Left kidney (tissue), 2 donors: ENCODE data around the gene HCN3. TPM values are rescaled to one million over a fixed set of nuclear protein-coding genes. Genes with fewer than 3 reads are reported as not detected.
"Not testable (repeated sequence)": the region's sequence is repeated elsewhere in the genome, so short reads cannot be mapped to it uniquely, and the experiment has no call there.

Experiments
- DNase-seq: peaks from one replicate; pipeline ENCODE4 v3.0.0-alpha.2; 2013
- polyA plus RNA-seq: library from polyadenylated mRNA; unstranded; fragments of 120-200 nt; gene quantifications from one replicate; pipeline ENCODE4 v1.2.1, GENCODE V29; 2013; ENCODE audit not compliant: insufficient read length

HCN3 gene
- polyA plus RNA-seq, 1 donor, result 13.9 TPM

DNA sequence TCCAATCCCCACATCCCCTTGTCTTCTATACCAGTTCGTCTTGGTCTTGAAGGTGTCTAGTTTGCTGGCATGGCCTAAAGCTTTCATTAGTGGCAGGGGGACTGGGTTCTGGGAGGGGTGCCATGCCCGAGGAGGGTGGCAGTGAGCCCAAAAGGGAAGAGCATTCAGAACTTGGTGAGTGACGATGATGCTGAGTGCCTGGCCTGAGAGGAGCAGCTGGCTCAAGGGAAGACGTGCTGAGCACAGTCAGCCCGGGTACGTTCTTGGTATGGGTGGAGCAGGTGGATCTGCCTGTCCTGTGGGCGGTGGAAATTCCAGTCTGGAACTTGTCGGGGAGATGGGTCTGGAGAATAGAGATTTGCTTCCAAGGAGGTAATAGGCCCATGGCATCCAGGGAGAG, 36.0 kb downstream of the HCN3 start:
- no peak for DNase-seq

GRCh38 chr1:155316922-155317321, 39.7 kb downstream of the HCN3 start:
- DNase-seq, result no peak

DNA sequence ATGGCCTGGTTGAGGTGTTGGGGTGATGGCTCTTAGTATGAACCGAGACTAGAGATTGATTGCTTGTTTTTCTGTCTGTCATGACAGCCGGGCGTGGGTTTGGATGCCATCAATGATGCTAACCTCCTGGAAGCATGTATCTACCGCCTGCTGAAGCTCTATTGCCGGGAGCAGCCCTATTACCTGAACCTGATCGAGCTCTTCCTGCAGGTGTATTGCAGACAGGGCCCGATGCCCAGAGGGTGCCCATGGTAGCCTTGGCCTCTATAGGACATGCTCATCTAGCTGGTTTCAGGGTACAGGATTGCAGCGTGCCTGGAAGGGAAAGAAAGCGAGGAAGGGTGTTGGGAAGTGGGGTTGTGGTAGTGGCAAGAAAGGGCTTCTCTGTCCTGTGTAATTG, 40.8 kb downstream of the HCN3 start:
- no peak for DNase-seq

GRCh38 chr1:155319536-155319935, 42.3 kb downstream of the HCN3 start:
- DNase-seq, result no peak

DNA sequence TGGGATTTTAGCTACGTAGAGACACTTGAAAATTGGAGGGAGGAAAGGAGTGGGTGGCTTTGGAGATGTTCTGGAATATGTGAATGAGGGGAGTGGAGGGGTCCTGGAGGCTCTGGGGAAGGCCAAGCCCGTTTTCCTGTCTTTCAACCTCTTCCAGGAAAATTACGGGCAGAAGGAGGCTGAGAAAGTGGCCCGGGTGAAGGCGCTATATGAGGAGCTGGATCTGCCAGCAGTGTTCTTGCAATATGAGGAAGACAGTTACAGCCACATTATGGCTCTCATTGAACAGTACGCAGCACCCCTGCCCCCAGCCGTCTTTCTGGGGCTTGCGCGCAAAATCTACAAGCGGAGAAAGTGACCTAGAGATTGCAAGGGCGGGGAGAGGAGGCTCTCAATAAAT, 43.0 kb downstream of the HCN3 start:
- DNase-seq, result no peak

GRCh38 chr1:155320661-155321617, 43.7 kb downstream of the HCN3 start, which contains the start of gene RUSC1:
Gene RUSC1, plus strand, starts transcription at chr1:155320894. Its CDS starts 880 bp downstream, at chr1:155321774.
- peak; percentile 77 for DNase-seq

GRCh38 chr1:155321639-155322503, 44.6 kb downstream of the HCN3 start:
- no peak for DNase-seq

DNA sequence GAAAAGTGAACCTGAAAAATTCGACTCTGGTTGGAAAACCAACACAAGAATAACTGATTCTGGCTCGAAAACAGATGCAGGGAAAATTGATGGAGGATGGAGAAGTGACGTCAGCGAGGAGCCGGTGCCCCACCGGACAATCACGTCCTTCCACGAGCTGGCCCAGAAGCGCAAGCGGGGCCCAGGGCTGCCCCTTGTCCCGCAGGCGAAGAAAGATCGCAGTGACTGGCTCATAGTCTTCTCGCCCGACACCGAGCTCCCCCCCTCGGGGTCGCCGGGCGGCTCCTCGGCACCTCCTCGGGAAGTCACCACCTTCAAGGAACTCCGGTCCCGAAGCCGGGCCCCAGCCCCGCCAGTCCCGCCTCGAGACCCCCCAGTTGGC, 45.3 kb downstream of the HCN3 start:
- peak; percentile 14 for DNase-seq

DNA sequence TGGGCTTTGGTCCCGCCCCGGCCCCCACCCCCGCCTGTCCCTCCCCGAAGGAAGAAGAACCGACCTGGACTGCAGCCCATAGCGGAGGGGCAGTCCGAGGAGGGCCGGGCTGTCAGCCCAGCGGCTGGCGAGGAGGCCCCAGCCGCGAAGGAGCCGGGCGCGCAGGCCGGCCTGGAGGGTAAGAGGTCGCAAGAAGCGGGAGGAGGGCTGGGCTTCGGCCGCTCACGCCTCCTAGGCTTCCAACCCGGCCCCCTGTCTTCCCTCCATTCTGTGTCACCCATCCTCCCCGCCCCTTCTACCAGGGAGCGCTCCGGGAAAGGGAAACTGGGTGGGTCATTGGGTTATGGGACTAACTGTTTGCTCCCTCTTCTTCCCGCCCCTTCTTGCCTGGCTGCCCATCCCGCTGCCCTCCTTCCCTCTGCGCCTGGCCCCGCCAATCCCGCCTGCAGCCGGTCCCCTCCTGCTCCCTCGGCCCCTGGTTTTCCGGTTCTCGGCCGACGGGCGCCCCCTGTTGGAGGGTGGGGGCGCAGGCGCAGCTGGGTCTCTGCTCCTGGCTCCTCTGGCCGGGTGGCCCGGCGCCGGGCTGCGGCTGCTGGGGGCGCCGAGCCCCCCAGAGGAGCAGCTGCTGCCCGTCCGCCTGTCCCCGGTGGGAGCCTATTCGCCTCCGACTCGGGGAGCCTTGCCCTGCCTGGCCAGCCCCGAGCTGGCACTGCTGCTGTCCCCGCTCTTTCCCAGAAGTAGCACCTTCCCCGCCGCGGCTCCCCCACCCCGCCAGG, 45.9 kb downstream of the HCN3 start:
- peak; percentile 89 for DNase-seq

GRCh38 chr1:155323729-155324036, 46.4 kb downstream of the HCN3 start:
- peak; percentile 81 for DNase-seq

- peak; percentile 89 for DNase-seq
Measured at GRCh38 chr1:155324037-155324716, 46.9 kb downstream of the HCN3 start.

GRCh38 chr1:155324717-155325602, 47.7 kb downstream of the HCN3 start:
- DNase-seq, result peak; percentile 47

DNA sequence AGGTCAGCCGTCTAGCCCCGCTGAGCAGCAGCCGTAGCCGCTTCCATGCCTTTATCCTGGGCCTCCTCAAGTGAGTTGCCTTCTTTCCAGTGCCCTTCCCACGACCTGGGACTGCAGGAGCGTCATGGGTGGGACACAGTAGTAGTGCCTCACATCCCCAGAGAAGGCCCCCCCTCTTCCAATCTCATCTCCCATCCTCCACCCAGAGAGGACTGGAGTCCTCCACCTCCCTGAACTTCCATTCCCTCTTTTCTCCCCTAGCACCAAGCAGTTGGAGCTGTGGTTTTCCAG, 48.3 kb downstream of the HCN3 start:
- no peak for DNase-seq

DNA sequence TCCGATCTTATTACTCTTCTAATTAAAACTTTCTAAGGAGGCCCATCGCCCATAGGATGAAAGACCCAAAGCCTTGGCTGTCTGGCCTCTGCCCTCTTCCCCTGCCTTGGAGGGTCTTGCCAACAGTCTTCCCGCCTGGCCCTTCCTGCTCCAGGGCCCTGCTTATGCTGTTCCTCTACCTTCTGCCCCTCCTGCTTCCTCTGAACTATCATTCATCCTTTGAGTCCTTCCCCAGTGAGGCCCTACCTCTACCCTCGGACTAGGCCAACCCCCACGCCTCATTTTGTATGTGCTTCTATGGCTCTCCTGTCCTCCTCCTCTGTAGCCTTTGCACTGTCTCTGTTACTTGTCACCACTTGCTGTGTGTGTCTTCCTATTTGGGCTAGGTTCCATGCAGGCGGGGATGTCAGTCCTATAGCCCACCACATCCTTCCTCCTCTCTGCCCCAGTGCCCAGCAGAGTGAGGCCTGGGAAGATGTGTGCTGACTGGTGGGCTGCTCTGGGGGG, 48.8 kb downstream of the HCN3 start:
- DNase-seq, result no peak

DNA sequence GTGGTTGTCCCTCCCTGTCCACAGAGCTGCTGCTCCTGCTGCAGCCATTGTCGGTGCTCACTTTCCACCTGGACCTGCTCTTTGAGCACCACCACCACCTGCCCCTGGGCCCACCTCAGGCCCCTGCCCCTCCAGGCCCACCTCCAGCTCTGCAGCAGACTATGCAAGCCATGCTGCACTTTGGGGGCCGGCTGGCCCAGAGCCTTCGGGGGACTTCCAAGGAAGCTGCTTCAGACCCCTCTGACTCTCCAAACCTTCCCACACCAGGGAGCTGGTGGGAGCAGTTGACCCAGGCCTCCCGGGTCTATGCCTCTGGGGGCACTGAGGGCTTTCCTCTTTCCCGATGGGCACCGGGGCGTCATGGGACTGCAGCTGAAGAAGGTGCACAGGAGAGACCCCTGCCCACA, 49.4 kb downstream of the HCN3 start:
- no peak for DNase-seq

DNA sequence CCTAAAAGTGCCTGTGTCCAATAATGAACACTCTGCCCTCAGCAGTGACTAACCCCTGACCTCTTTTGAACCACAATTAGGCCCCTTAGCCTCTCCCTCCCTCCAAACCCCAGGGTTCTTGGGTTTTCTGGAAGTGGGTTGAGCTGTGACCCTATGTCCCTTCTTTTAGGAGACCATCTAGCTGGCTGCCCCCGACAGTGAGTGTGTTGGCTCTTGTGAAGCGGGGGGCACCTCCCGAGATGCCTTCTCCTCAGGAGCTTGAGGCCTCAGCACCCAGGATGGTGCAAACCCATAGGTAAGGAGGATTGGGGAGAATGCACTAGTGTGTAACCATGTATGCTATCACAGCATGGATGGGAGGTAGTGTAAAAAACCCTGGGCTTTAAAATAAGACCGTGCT, 50.7 kb downstream of the HCN3 start:
- no peak for DNase-seq

GRCh38 chr1:155328856-155329255, 51.6 kb downstream of the HCN3 start:
- DNase-seq, result not testable (repeated sequence)

DNA sequence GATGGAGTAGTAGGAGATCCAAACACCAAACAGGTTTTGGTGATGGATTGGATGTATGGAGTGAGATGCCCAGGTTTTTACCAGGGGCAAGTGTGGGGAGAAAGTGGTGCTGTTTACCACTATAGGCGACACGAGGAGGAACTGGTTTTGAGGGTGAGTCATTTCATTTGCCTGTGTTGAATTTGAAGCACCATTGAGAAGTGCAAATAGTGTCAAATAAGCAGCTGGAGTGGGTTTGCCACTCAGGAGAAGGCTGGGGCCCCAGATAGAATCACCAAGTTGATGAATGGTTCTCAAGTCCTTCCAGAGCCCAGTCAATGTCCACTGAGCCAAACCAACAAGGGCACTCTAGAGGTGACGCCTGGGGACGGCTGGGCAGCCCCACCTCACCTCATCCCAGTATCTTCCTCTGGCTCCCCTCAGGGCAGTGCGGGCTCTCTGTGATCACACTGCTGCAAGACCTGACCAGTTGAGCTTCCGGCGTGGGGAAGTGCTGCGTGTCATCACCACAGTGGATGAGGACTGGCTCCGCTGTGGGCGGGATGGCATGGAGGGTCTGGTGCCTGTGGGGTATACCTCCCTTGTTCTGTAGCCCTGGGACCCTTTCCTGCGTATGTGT, 52.8 kb downstream of the HCN3 start:
- DNase-seq, result no peak

DNA sequence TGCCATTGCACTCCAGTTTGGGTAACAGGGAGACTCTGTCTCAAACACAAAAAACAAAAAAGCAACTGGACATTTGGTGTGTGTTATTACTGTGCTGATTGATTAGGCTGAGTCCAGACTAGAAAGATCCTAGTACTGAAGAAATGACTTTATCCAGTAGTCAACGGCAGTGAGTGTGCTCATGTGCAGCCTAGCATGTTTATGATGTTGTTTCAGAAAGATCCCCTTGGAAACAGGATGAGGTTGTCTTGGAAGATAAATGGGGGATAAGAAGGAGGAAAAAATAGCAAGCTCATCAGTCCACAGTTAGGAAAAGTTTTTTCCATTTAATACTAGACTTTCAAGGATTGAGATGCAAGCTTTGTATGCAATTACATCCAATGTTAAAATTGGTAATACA, 57.7 kb downstream of the HCN3 start:
- peak; percentile 35 for DNase-seq
